Skeletal muscle satellite cell (primary cell): ENCODE results near the gene NFKBIA.
"Not testable (repeated sequence)": the region's sequence is repeated elsewhere in the genome, so short reads cannot be mapped to it uniquely, and the experiment has no call there.

Experiments used
- H3K27me3 ChIP-seq: 2 replicates; pipeline ENCODE4 v1.7.0; 2013; ENCODE audit warnings: low read length; ENCODE audit not compliant: control insufficient read depth, insufficient read depth
- H3K36me3 ChIP-seq: 2 replicates; pipeline ENCODE4 v1.7.0; 2013; ENCODE audit warnings: mild to moderate bottlenecking, control low read depth, low read length; ENCODE audit not compliant: insufficient read depth
- H3K4me1 ChIP-seq: 2 replicates; pipeline ENCODE4 v1.7.0; 2013; ENCODE audit warnings: low read length; ENCODE audit not compliant: control insufficient read depth, insufficient read depth
- H3K4me2 ChIP-seq: 2 replicates; pipeline ENCODE4 v1.7.0; 2013; ENCODE audit warnings: mild to moderate bottlenecking, low read length
- H3K4me3 ChIP-seq: 2 replicates; pipeline ENCODE4 v1.7.0; 2013; ENCODE audit warnings: low read length
- H3K9ac ChIP-seq: 2 replicates; pipeline ENCODE4 v1.7.0; 2013; ENCODE audit warnings: mild to moderate bottlenecking, low read depth, low read length, moderate library complexity
- H3K9me3 ChIP-seq: replicated peaks from 2 replicates; pipeline ENCODE4 v1.7.0; 2013; ENCODE audit warnings: mild to moderate bottlenecking, control low read depth, low read length

Gene NFKBIA

DNA sequence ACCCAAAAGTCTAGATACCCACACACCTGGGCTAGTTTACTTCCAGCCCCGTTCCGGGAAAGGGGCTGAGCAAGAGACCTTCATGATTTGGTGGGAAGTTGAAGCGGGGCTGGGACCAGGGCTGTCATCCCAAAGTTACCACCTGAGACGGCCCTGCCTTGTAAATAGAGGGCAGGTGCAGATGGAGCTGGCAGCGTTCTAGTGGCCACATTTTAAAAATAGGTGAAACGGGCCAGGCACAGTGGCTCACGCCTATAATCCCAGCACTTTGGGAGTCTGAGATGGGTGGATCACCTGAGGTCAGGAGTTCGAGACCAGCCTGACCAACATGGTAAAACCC is 43.4 kb downstream of the NFKBIA start:
- no peak overlapping the region for H3K4me3 ChIP-seq
- H3K36me3 ChIP-seq, result no peaks in the 10 kb centered on the region
- no peaks in the 10 kb centered on the region for H3K9me3 ChIP-seq
- H3K4me2 ChIP-seq, result no peak overlapping the region
- peaks cover 5% of the 10 kb centered on the region for H3K27me3 ChIP-seq
- H3K4me1 ChIP-seq, result peaks cover 12% of the 10 kb centered on the region
- H3K9ac ChIP-seq, result no peak overlapping the region

DNA sequence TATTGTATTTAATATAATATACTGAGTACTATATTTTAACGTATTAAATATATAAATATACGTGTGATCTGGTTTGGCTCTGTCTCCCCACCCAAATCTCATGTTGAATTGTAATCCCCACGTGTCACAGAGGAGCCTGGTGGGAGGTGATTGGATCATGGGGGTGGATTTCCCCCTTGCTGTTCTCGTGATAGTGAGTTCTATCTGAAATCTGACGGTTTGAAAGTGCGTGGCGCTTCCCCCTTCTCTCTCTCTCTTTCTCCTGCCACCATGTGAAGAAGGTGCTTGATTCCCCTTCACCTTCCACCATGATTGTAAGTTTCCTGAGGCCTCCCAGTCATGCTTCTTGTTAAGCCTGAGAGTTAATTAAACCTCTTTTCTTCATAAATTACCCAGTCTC is 44.9 kb downstream of the NFKBIA start:
- not testable (repeated sequence) for H3K9ac ChIP-seq, H3K27me3 ChIP-seq, H3K9me3 ChIP-seq, H3K4me3 ChIP-seq, H3K4me1 ChIP-seq, H3K36me3 ChIP-seq, H3K4me2 ChIP-seq

DNA sequence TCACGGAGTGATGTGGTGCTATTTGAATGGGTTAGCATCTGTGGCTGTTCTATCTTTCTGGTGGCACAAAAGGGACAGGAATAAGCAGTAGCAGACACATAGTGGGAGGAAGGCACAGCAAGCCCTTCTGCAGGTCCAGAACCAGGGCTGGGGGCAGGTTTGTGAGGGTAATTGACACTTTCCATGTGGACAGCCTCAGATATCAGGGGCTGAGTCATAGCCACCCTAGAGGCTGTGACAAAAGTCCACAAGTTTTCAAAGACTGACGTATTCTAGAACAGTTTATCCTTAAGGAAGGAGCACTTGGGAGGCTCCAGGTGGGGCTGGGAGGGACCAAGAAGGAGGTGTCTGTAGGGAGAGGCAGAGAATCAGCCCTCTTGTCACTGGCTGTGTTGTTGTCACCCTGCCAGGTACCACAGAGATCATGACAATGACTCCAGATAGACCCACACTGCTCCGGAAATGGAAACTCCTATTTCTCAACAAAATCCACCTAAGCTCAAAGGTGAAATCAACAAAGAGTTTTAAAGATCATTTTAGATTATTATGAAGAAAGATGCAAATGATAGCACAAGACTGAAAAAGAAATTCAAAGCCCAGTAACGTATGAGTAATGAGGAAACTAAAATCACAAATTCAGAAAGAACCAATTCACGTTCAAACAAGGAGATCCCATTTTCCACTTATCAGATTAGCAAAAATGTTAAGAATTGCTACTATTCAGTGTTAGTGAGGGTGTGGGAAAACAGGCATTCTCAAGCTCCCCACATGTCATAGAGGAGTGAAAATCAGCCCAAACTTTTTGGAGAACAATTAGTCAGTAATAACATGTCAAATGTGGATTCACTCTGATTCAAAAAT is 48.3 kb downstream of the NFKBIA start:
- Histone ChIP-seq H3K9ac (no peak overlapping the region), H3K9me3 (no peaks in the 10 kb centered on the region), H3K4me1 (no peaks in the 10 kb centered on the region), H3K36me3 (no peaks in the 10 kb centered on the region), H3K4me3 (no peak overlapping the region), H3K27me3 (peaks cover 5% of the 10 kb centered on the region), H3K4me2 (no peak overlapping the region)

DNA sequence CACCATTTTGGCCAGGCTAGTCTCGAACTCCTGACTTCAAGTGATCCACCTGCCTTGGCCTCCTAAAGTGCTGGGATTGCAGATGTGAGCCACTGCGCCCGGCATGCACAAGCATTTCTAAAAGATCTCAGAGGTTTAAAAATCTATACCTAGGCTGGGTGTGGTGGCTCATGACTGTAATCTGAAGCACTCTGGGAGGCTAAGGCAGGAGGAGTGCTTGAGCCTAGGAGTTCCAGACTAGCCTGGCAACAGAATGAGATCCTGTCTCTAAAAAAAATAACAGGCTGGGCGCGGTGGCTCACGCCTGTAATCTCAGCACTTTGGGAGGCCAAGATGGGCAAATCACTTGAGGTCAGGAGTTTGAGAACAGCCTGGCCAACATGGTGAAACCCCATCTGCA is 49.3 kb downstream of the NFKBIA start:
- not testable (repeated sequence) for H3K9ac ChIP-seq, H3K4me2 ChIP-seq, H3K9me3 ChIP-seq, H3K36me3 ChIP-seq, H3K27me3 ChIP-seq, H3K4me3 ChIP-seq, H3K4me1 ChIP-seq

DNA sequence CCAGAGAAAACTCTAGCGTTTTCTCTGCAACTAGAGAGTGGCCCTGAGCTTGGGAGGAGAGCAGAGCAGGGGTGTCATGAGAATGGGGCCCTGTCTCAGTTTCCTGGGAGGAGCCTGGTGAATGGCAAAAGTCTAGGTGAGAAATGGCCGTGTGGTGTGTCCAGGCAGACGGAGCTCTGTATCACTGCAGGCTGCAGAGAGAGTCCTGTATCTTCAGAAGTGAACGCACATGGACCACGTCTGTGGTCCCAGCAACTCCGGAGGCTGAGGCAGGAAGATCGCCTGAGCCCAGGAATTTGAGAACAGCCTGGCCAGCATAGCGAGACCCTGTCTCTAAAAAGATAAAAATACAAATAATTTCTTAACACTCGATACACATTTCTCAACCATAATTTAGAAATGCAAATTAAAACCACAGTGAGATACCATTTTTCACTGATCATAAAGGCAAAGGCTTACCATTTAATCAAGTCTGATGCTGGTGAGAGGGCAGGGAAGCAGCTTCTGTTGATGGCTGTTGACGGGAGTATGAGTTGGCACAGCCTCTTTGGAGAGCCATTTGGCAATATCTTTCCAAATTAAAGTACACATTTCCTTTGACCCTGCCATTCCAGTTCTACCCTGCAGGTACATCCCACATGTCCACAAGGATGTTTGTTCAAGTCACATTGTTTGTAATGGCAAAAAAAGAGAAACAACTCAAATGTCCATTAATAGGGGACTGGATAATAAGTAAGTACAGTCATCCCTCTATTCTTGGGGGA is 51.0 kb downstream of the NFKBIA start:
- H3K4me2 ChIP-seq, result no peak overlapping the region
- H3K9me3 ChIP-seq, result no peaks in the 10 kb centered on the region
- peaks cover 5% of the 10 kb centered on the region for H3K27me3 ChIP-seq
- H3K4me1 ChIP-seq, result no peaks in the 10 kb centered on the region
- H3K9ac ChIP-seq, result no peak overlapping the region
- H3K36me3 ChIP-seq, result no peaks in the 10 kb centered on the region
- no peak overlapping the region for H3K4me3 ChIP-seq

DNA sequence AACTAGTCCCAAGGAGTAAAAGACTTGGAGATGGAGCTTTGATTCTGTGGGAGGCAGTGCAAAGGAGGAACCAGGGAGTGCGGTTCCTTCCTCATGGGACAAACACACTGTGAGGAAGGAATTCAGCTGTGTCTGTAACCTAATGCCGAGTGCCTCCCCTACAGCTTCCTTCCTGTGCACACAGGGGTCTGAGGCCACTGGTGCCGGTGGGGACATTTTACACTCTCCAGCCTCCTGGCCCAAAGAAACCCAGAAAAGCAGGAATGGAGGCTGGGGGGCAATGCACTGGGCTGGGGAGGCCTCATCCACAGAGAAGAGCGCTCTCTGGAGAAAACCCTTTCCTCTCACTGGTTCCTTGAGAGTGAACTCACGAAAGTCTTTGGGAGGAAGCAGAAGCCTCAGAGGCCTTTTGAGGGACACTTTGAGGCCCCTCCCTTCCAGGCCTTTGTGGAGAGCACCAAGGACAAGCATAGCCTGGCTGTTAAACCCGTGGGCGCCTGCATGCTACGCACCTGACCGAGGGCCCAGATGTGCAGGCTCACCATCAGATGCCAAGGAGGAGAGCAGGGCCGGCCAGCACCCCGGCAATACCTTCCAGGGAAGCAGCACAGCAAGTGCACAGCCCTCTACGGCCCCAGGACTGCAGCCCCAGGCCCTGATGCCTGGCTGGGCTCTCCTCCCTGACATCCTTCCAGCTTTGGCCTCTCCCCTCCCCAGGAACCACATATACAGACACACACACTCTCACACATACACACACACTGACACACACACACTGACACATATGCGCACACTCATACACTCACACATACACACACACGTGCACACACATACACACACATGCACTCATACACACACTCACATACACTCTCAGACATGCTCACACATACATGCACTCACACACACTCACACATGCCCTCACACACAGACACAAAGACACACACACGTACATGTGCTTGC is 52.0 kb downstream of the NFKBIA start:
- Histone ChIP-seq H3K4me2 (no peak overlapping the region), H3K4me1 (no peaks in the 10 kb centered on the region), H3K36me3 (no peaks in the 10 kb centered on the region), H3K4me3 (no peak overlapping the region), H3K9ac (no peak overlapping the region), H3K27me3 (no peaks in the 10 kb centered on the region), H3K9me3 (no peaks in the 10 kb centered on the region)

DNA sequence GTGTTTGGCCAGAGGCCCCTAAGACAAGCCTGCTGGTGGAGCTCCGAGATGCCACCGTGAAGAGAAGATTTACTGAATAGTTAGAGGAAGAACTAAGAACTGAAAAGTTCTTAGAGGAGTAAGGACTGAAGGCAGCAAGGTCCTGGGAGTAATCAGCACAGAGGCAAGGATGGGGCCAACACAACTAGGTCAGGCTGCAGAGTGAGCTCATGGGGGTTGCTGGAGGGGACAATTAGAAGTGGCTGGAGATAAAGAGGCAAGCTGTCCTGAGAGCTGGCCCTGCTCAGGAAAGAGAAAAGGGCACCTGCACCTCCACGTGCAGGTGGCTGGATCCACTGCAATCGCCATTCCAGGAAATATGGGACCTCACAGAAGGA is 52.7 kb downstream of the NFKBIA start:
- no peaks in the 10 kb centered on the region for H3K4me1 ChIP-seq
- H3K9me3 ChIP-seq, result no peaks in the 10 kb centered on the region
- H3K27me3 ChIP-seq, result no peaks in the 10 kb centered on the region
- H3K4me3 ChIP-seq, result no peak overlapping the region
- no peaks in the 10 kb centered on the region for H3K36me3 ChIP-seq
- H3K4me2 ChIP-seq, result no peak overlapping the region
- H3K9ac ChIP-seq, result no peak overlapping the region
